ENCODE measurements around the gene CCDC83.
"Not testable (repeated sequence)": the region's sequence is repeated elsewhere in the genome, so short reads cannot be mapped to it uniquely, and the experiment has no call there.

CCDC83 gene

DNA sequence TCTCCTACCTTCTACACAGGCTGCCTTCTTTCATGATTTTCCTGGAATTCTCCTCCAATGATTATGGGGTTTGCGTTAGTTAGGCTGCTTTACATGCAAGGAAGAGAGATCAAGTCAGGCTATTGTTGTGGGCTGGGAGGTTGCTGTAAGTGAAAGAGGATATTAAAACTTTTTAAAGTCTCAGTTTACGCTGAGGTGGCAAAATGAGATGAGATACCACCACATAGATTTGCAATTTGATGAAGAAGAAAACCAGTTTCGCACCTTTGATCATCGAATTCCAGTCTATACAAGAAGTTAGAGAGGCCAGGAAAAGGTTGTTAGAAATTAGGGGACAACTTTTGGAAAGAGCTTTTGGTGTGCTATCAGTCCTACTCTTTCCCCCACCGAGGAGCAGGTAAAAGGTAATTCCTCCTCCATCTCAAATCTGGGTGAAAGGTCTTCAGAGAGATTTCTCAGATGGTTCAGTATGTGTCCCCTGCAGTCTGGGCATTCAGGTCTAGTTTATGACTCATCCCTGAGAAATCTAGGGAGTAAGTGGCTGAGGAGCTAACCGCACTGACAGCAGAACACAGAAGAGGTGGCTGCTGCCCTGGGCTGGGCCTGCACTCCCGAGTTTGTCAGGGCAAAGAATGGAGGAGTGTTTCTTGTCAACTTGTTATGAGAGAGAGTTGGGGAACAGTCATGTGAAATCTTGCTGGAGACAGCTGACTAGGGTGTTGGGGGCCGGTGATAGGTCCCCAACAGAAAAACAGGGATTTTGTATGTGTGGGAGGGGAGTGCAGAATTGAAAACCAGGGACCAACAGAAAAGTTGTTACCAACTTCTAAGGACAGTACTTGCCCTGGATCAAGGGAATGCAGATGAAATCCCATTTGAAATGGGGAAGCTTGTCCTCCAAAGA is 34.7 kb downstream of the CCDC83 start:
- peak; percentile 75 for DNase-seq

DNA sequence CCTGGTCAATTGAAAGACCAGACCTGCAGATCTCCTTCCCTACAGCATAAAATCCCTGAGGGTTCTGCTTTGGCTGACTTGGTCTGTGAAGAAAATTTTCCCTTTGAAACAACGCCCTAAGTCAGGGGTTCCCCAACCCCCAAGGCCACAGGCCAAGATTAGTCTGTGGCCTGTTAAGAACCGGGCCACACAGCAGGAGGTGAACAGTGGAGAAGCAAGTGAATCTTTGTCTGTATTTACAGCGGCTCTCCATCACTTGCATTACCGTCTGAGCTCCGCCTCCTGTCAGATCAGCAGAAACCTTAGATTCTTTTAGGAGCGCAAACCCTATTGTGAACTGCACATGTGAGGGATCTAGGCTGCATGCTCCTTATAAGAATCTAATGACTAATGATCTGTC is 38.2 kb downstream of the CCDC83 start:
- no peak for DNase-seq

DNA sequence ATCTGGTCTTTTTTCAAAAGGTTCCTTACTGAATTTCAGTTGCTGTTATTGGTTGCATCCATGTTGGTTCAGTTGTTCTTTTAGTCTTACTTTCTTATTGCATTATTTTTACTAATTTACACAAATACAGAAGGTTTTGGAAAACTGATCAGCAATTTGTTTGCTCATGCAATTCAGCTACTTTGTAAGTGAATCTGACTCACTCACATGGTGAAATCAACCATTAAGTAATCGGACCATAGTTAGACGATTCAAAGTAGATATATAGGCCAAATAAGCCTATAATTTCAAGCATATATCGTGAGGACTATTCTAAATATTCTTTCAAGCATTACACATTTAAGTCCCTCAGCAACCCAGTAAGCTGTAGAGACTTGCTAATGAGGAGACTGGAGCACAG is 41.7 kb downstream of the CCDC83 start:
- DNase-seq = no peak

DNA sequence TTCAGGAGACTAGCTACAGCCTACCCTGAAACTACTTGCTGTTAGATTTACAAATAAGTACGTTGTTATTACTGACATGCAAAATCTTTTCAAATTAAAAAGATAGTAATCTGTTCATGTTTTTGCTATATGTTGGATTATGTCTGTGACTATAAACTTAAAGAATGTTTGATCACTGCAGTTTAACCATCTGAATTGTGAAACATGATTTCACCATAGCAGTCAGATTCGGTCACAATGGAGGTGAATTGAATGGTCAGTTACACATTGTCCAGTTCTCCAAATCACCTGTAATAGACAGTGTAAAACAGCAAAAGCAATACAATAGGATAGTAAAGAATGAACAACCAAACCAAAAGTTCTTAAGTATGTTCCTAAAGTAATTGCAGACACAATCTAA is 43.3 kb downstream of the CCDC83 start:
- DNase-seq = no peak

DNA sequence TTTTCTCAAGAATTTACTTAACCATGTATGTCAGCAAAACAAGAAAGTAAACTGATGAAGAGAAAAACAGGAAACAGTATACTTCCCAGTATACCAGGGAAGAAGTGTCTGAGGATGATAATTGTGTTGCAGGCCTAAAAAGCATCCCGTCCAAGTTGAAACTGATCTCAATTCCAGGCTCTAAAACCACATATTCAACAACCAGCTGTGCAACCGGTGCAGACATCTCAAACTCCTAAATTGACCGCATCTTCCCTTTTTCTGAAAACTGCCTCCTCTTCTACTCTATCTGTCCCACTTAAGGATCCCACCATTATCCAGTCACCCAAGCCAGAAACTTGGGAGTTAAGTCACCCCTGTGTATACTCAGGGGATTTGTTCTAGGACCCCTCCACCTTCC is 47.2 kb downstream of the CCDC83 start:
- no peak for DNase-seq

DNA sequence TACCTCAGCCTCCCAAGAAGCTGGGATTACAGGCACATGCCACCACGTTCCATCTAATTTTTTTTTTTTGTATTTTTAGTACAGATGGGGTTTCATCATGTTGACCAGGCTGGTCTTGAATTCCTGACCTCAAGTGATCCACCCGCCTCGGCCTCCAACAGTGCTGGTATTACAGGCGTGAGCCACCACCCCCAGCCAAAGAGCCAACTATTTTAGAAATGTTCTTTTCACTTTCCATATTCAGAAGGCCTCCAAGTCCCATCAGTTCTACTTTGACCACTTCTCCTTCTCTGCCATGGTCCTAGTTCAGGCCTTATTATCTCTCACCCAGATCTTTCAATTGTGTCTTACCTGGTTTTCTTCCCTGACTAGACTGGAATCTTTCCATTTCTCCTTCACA is 48.2 kb downstream of the CCDC83 start:
- no peak for DNase-seq

DNA sequence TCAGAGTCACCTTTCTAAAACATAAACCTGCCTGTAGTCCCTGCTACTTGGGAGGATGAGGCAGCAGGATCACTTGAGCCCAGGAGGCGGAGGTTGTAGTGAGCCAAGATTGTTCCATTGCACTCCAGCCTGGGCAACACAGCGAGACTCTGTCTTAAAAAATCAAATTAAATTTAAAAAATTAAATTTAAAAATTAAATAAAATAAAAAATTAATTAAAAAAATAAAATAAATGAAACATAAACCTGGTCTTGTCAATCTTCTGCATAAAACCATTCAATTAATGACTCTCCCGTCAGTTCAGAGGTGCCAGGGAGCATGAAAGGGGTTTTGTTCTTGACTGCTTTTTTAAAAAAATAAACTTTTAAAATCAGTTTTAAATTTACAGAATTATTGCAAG is 48.6 kb downstream of the CCDC83 start:
- no peak for DNase-seq

DNA sequence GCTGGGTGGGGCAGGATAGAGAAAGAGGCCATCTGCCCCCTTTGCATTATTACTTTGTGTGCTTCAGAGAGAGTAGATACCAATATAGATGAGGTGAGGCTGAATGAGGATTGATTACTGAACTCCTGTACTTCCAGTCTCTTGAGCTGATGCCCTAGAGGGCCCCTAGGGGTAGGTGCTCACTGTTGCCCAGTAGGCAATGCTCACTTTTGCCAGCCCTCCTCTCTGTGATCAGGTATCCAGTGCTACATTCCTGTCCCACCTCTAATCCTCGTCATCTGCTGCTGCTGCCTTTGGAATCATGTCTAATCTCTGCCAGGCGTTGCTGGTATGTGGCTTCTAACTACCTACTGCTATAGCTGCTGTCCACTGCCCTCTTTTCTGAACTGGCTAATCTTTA is 57.2 kb downstream of the CCDC83 start:
- DNase-seq = no peak

DNA sequence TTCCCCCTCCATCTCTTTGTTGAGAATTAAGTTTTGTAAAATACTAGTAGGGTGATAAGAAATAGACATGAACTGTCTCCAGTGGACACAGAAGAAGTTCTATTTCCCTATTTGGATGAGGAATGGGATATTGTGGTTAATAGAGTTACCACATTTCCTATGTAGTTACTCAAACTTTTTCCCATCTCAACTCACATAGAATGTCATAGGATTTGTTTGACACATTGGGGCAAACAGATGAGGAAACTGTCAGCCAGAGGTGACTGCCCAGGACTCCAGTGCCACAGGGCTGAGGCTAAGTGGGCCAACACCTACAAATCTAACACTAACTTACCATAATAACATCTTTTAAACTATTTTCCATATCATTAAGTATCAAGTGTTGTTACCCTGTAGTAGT is 58.3 kb downstream of the CCDC83 start:
- DNase-seq = no peak

DNA sequence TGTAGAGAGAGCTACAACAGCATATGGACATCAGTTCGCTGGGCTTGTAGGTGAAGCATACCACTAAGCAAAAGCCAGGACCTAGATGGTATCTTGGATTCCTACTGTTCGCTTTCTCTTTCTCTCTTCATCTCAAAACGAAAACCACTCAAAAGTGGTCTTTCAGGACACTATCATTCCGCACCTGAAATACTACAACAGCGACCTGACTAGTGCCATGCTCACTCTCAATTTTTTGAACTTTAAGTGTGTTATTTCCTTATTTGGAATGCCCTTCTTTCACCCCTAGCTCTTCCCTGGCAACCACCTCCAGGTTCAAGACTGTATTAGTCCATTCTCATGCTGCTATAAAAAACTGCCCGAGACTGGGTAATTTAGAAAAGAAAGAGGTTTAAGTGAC is 59.2 kb downstream of the CCDC83 start:
- DNase-seq = no peak

DNA sequence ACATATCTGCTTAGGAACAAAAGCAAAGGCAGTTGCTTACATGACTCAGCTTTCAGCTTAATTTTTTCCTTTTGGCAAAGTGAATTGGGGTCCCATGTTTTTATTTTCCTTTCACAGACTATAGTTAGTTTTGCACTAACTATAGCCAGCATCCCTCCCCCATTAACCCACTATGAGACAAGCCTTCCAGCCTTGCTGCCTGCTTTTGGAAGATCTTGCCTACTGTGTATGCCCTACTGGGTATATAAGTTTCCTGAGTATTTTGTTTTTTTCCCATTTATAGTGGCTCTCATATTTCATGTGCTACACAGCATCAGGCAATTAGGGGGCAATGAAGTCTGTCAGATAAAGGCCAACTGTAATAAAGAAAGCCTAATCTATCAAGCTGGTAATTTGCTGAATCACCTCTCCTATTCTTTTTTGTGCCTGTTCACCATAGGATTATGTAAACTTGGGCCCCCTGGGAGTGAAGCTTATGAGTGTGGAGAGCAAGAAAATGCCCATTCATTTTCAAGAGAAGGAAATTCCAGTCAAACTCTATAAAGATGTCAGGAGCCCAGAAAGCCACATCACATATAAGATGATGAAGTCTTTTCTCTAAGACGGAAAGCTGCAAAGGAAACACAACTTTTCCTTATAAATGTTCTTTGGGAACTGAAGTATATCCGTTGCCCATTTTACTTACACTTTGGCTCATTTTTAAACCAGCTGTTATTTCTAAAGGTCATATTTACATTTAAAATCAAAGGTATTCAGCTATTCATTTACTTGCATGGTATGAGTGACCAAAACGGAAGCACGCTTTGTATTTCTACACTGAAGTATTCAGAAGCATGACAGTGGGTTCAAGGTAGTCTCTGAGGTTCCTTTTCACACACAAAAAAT is 64.0 kb downstream of the CCDC83 start:
- peak; percentile 65 for DNase-seq

DNA sequence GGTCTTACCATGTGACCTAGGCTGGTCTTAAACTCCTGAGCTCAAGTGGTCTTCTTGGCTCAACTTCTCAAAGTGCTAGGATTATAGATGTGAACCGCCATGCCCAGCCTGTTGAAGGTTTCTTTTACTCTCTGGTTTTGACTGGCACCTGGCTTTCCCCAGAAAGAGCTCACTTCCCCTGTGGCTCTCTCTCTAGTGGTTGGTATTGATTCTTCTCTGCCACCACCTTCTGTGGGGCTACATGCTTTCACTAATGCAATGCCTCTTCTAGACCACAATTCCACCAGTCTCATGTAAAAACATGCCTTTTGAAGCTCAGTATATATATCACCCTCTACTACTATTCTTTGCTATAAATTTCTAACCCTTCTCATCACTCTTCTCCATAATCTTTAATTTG is 67.2 kb downstream of the CCDC83 start:
- DNase-seq = no peak

DNA sequence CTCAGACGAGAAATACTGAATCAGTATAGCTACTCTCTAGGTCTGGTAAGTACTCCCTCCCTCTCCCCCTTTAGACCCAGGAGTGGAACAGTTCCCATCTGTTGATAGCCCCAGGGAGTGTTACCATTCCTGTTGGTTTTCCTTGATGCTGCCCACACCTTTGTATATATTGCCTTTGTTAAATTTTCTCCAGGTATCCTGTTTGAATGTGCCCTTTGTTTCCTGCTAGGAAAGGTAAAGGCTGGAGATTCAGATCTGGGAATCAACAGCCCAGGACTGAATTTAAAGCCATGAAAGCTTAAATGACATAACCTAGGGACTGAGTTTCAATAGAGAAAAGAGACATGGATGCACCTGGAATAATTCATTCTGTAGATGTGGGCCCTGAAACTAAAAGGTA is 68.3 kb downstream of the CCDC83 start:
- no peak for DNase-seq

DNA sequence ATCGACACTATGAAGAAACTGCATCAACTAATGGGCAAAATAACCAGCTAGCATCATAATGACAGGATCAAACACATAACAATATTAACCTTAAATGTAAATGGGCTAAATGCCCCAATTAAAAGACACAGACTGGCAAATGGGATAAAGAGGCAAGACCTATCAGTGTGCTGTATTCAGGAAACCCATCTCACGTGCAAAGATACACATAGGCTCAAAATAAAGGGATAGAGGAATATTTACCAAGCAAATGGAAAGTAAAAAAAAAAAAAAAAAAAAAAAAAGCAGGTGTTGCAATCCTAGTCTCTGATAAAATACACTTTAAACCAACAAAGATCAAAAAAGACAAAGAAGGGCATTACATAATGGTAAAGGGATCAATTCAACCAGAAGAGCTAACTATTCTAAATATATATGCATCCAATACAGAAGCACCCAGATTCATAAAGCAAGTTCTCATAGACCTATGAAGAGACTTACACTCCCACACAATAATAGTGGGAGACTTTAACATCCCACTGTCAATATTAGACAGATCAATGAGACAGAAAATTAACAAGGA is 71.6 kb downstream of the CCDC83 start:
- not testable (repeated sequence) for DNase-seq

DNA sequence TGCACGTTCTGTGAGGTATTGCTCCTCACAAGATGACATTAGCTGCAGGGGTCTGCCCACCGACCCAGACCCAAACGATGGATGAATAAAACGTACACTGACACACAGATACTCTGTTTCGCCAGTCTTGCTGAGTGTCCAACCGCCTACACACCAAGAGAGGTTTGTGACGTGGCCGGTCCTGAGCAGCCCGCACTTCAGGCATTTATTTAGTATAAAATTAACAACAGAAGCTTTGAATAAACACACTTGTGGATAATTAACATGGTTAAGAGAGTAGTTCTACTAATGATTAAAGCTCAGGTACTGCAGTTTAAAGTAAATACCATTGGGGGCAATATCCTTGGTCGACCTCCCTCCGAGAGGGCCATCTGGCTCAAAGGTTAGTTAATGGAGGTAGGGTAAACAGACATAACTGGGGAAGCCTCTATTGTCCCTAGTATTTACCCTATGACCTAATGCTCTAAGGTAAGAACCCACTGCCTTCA is 75.7 kb downstream of the CCDC83 start:
- no peak for DNase-seq

DNA sequence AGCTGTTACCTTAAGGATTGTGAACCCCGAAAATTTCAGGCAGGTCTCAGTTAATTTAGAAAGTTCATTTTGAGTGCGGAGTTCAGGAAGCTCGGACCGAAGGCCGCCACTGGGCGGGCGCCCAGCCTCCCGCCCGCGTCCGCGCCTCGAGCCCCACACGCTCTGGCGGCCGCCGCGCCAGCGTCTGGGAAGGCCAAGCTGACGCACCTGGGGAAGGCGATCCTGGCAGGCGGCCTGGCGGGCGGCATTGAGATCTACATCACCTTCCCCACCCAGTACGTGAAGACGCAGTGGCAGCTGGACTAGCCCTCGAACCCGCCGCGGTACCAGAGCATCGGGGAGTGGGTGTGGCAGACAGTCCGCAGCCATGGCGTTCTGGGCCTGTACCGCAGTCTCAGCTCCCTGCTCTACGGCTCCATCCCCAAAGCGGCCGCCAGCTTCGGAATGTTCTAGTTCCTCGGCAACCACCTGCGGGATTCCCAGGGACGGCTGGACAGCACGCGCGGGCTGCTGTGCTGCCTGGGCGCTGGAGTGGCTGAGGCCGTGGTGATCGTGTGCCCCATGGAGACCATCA is 79.5 kb downstream of the CCDC83 start:
- no peak for DNase-seq

DNA sequence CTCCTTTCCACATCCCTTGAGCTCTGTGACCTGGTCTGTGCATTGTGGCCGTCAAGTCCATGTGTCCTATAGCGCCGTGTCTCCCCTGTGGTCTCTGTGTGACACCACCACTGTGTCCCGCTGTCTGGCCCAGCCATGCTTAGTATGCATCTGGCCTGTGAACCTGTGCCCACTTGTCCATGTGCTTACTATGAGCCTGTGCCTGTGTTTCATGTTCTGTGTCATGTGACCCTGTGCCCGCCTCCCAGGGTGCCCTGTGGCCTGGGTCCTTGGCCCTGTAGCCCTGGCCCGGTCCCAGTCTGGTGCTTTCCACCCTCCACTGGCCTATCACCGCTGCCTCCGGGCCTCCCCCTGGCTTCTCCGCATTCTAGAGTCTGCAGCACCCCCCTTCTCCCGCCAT is 80.6 kb downstream of the CCDC83 start:
- DNase-seq = no peak

DNA sequence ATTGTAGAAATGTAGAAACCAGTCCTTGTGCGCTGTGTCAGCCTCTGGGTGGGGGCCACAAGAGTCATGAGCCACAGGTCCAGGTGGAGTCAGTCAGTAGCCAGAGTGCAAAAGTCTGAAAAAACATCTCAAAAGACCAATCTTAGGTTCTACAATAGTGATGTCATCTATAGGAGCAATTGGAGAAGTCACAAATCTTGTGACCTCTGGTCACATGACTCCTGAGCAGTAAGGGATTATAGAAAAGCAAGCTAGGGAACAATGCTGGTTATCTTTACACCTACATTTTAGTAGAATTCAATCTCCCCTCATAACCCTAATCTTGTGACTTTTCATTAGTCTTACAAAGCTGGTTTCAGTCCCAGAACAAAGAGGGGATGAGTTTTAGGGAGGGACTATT is 82.7 kb downstream of the CCDC83 start:
- DNase-seq = no peak

DNA sequence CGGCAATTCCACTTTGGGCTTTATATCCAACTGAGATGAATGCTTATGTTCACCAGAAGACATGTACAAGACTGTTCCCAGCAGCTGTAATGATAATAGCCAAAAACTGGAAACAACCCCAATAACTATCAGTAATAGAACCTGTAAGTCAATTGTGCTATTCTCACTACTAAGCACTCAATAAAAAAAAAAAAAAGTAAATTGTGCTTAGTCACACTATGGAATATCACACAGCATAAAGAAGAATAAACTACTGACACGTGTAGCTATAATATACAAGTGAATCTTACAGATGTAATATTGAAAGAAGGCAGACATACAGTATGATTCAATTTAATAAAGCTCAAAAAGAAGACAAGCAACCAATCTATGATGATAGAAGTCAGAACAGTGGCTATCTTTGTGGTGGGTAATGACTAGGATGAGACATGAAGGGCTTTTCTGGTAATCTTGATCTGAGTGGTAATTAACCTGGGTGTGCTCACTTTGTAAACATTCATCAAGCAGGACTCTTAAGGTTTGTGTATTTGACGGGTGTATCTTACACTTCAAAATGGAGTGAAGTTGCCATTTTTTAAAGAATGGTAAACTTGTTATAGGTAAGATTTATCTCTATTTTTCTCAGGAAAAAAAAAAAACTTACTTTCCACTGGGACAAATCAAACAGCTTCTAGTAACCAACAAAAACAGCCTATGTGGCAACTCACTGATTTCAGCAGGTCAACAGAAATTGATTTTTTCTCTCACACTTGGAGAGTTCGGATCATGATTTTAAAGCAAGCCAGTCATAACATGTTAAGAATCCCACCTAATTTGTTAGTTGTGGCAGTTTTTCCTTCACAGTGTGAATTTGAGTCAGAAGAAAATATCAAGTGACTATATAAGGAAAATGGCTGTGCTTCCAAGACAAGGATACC is 84.2 kb downstream of the CCDC83 start:
- no peak for DNase-seq

DNA sequence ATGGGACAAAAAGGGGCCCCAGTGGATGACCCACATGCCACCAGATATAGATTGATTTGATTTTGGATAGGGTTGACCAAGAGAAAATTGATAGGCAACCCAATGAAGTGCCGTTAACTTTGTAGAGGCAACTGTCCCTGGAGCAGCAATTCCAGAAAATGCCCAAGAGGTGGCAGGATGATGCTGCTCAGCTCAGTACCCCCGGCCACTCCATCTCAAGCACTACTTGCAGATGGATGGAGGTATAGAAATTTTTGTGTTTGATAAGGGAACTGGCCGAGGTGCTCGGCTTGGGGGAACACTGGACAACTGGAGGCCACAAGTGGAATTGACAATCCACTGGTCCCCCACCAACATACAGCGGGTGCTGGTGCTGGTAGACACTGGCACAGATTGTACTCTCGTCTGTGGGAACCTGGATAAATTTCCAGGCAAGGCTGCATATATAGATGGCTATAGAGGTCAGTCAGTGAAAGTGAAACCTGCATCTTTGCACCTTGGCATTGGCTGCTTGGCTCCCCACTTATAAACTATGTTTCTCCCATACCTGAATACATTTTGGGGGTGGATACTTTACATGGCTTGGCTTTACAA is 86.3 kb downstream of the CCDC83 start:
- DNase-seq = peak; percentile 70

DNA sequence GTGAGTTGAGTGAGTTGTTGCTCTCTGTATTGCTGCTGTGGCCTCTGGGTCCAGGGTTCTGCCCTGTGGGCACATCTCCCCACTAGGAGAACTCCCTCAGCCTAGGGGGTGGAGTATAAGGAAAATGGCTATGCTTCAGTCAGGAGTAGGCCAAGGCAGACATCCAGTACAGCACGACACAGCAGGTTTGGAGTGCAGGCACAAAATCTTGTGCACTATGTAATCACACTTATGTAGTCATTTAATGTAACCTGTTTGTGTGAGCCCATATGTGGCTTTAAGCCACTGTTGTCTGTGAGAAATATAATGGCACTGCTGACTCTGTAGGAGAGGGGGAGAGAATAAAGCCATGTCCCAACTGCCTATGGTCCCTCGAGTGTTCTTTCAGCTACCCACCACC is 90.1 kb downstream of the CCDC83 start:
- DNase-seq = no peak

DNA sequence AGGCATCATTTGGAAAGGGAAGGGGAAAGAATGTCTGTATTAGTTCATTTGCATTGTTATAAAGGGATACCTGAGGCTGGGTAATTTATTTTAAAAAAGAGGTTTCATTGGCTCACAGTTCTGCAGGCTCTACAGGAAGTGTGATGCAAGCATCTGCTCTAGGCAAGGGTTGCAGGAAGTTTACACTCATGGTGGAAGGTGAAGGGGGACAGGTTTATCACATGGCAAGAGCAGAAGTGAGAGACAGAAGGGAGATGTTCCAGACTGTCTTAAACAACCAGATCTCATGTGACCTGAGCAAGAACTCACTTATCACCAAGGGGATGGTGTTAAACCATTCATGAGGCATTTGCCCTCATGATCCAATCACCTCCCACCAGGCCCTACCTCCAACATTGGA is 90.6 kb downstream of the CCDC83 start:
- no peak for DNase-seq

Data from fibroblast of upper back skin (primary cell).